ENCODE results near the gene E2F8.

GRCh38 chr11:19237381-19237780 lies 3.4 kb downstream of the E2F8 start:
- TF ChIP-seq, protein P1, sequence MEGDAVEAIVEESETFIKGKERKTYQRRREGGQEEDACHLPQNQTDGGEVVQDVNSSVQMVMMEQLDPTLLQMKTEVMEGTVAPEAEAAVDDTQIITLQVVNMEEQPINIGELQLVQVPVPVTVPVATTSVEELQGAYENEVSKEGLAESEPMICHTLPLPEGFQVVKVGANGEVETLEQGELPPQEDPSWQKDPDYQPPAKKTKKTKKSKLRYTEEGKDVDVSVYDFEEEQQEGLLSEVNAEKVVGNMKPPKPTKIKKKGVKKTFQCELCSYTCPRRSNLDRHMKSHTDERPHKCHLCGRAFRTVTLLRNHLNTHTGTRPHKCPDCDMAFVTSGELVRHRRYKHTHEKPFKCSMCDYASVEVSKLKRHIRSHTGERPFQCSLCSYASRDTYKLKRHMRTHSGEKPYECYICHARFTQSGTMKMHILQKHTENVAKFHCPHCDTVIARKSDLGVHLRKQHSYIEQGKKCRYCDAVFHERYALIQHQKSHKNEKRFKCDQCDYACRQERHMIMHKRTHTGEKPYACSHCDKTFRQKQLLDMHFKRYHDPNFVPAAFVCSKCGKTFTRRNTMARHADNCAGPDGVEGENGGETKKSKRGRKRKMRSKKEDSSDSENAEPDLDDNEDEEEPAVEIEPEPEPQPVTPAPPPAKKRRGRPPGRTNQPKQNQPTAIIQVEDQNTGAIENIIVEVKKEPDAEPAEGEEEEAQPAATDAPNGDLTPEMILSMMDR (conservative IDR thresholded peaks at IDR 0.05 in 1 of 2, IDR thresholded peaks at IDR 0.05 in 1 of 2; ENCODE audit: extremely low read depth in 1 of 2, insufficient read depth in 1 of 2, low read depth in 1 of 2, low read length in 2 of 2): no peak
- no peak for TF ChIP-seq EZH2 (IDR thresholded peaks at IDR 0.05; ENCODE audit: borderline replicate concordance, low read length)
